ENCODE results near the gene DGCR2.

- TF ChIP-seq YY1 (IDR thresholded peaks at IDR 0.05; ENCODE audit: insufficient read depth, insufficient read length): no peak
- no peak for TF ChIP-seq SUZ12 (IDR thresholded peaks at IDR 0.05; ENCODE audit: extremely low read depth, insufficient read depth, insufficient read length)
- no peak for TF ChIP-seq ZNF274 (IDR thresholded peaks at IDR 0.05; ENCODE audit: low read depth, low read length)
Observed at GRCh38 chr22:19151329-19152191, 29.3 kb upstream of the DGCR2 start.
